Gastrocnemius medialis (tissue), 4 donors: ENCODE measurements around the gene MUC5B. TPM values are rescaled to one million over a fixed set of nuclear protein-coding genes. Genes with fewer than 3 reads are reported as not detected.

ENCODE experiments used
- ATAC-seq, 2 donors: fragments of 150-250 bp; one replicate each; pipeline ENCODE4 v1.9.1; 2016
- DNase-seq, 2 donors: peaks; one replicate each; pipeline ENCODE4 v3.0.0-alpha.2; 2019
- H3K27ac ChIP-seq, 4 donors: fragments of 200-600 bp; sonication (generic); 1 replicate in 1 of 4; 2 replicates in 3 of 4; pipeline ENCODE4 v1.5.1; 2016 to 2018; ENCODE audit warnings: mild to moderate bottlenecking in 2 of 4, moderate library complexity in 1 of 4
- H3K27me3 ChIP-seq, 3 donors: fragments of 200-600 bp; sonication (generic) in 2 of 3; 1 replicate in 1 of 3; 2 replicates in 2 of 3; pipeline versions ENCODE4 v1.5.1 to v1.6.0; 2016 to 2019; ENCODE audit warnings: mild to moderate bottlenecking in 1 of 3, moderate library complexity in 1 of 3
- H3K36me3 ChIP-seq, 2 donors: fragments of 200-600 bp; sonication (generic) in 1 of 2; one replicate each; pipeline ENCODE4 v1.5.1; 2017 to 2018
- H3K4me1 ChIP-seq, 2 donors: fragments of 200-600 bp; sonication (generic) in 1 of 2; one replicate each; pipeline ENCODE4 v1.5.1; 2016 to 2017; ENCODE audit warnings: mild to moderate bottlenecking in 2 of 2
- H3K4me3 ChIP-seq, 4 donors: fragments of 200-600 bp; sonication (generic) in 3 of 4; 1 replicate in 1 of 4; 2 replicates in 3 of 4; pipeline ENCODE4 v1.5.1; 2016 to 2019; ENCODE audit warnings: mild to moderate bottlenecking in 2 of 4
- H3K9me3 ChIP-seq, 3 donors: fragments of 200-600 bp; sonication (generic) in 2 of 3; 1 replicate in 1 of 3; 2 replicates in 2 of 3; pipeline ENCODE4 v1.5.1; 2016 to 2019
- POLR2A ChIP-seq, 2 donors: fragments of 450-650 bp; IDR thresholded peaks; one replicate each; pipeline ENCODE4 v1.6.1; 2017; ENCODE audit warnings: antibody characterized with exemption in 2 of 2, mild to moderate bottlenecking in 2 of 2, moderate library complexity in 2 of 2
- in situ Hi-C, 4 donors: fragments of 200-750 bp; cut with MboI; loops; one replicate each; pipeline versions ENCODE4 v1.15.0 to v1.8.0; 2017; ENCODE audit warnings: low sequenced_read_pairs in 4 of 4
- intact Hi-C: fragments of 100-400 bp; cut with DNase I; formaldehyde crosslinking; loops from one replicate; pipeline ENCODE4 v1.15.1; 2023; ENCODE audit warnings: low total_unique reads
- total RNA-seq, 4 donors: library from RNA; depleted of rRNA; stranded (reverse); fragments of >200 nt; gene quantifications; one replicate each; pipeline versions ENCODE4 v1.1.0 to v1.2.3, GENCODE V29; 2016
- TF ChIP-seq, protein P1 (sequence below), 5 experiments: fragments of 450-650 bp in 3 of 5; fragments of 200-600 bp in 2 of 5; sonication (generic) in 2 of 5; IDR thresholded peaks in 4 of 5; conservative IDR thresholded peaks in 1 of 5; 1 replicate in 4 of 5; 2 replicates in 1 of 5; pipeline ENCODE4 v1.5.1; 2016 to 2019; ENCODE audit warnings: antibody characterized with exemption in 5 of 5, mild to moderate bottlenecking in 3 of 5, moderate library complexity in 3 of 5

Gene MUC5B
- total RNA-seq, 4 donors from 2014 or later: 0.17 TPM; not detected in 3

DNA sequence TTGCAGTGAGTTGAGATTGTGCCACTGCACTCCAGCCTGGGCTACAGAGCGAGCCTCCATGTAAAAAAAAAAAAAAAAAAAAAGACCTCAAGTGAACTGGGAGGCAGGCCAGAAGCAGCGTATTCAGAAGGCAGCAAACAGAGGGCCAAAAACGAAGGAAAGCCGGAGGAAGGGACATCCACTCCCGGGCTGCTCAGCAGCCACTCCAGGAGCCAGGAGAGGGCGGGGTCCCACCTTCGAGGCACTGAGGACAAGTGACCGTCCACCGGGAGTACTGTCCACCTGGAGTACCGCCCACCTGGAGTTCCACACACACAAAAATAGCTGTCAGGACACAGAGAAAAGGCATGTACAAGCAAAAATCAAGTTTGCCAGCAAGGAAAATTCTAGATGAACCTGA lies 81.1 kb downstream of the MUC5B start:
- DNase-seq (peak in 1 of 2 donors; percentile 45), ATAC-seq (no peak)
- H3K36me3 ChIP-seq: peaks cover 0 to 3% of the 10 kb centered on the region in 2 donors
- TF ChIP-seq, protein P1, sequence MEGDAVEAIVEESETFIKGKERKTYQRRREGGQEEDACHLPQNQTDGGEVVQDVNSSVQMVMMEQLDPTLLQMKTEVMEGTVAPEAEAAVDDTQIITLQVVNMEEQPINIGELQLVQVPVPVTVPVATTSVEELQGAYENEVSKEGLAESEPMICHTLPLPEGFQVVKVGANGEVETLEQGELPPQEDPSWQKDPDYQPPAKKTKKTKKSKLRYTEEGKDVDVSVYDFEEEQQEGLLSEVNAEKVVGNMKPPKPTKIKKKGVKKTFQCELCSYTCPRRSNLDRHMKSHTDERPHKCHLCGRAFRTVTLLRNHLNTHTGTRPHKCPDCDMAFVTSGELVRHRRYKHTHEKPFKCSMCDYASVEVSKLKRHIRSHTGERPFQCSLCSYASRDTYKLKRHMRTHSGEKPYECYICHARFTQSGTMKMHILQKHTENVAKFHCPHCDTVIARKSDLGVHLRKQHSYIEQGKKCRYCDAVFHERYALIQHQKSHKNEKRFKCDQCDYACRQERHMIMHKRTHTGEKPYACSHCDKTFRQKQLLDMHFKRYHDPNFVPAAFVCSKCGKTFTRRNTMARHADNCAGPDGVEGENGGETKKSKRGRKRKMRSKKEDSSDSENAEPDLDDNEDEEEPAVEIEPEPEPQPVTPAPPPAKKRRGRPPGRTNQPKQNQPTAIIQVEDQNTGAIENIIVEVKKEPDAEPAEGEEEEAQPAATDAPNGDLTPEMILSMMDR (IDR thresholded peaks at IDR 0.05 in 4 of 5, conservative IDR thresholded peaks at IDR 0.05 in 1 of 5): no peak
- TF ChIP-seq POLR2A (IDR thresholded peaks at IDR 0.05): no peak
- in situ Hi-C loops (loop anchor here in 1 of 4 donors (25.0 kb wide), 1 partner anchor 208 kb away; no protein-coding TSS in a partner anchor), intact Hi-C loops (no loop called here)
- H3K27ac ChIP-seq: peak overlapping the region; percentile 10 to 61 (median 43)
- peaks cover 40 to 59% of the 10 kb centered on the region in 2 donors for H3K4me1 ChIP-seq
- no peak overlapping the region for H3K4me3 ChIP-seq
- no peaks in the 10 kb centered on the region for H3K9me3 ChIP-seq
- H3K27me3 ChIP-seq: no peaks in the 10 kb centered on the region

DNA sequence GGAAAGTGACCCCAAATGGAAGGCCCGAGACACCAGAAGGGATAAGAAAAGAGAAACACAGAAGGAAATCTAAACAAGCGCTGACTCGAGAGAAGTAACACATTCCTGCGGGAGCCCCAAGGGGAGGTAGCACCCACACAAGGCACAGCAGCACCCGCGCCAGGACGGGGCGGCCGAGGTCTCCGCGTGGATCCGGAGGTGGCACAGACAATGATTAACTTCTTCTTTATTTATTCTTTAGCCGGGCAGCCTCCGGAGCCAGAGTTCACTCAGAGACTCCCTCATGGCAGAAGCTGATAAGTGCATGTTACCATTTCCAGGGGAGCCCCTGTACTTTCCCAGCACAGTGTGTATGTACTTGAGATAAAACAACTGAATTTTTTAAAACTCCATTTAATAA lies 81.5 kb downstream of the MUC5B start:
- TF ChIP-seq POLR2A (IDR thresholded peaks at IDR 0.05): no peak
- TF ChIP-seq, protein P1 (IDR thresholded peaks at IDR 0.05 in 4 of 5, conservative IDR thresholded peaks at IDR 0.05 in 1 of 5): no peak
- in situ Hi-C loops (loop anchor here in 1 of 4 donors (25.0 kb wide), 1 partner anchor 208 kb away; no protein-coding TSS in a partner anchor), intact Hi-C loops (no loop called here)
- Histone ChIP-seq H3K4me3 (no peak overlapping the region), H3K9me3 (no peaks in the 10 kb centered on the region), H3K27ac (peak overlapping the region; percentile 10 to 61 (median 43)), H3K27me3 (no peaks in the 10 kb centered on the region), H3K36me3 (peaks cover 0 to 3% of the 10 kb centered on the region in 2 donors), H3K4me1 (peaks cover 38 to 58% of the 10 kb centered on the region in 2 donors)
- DNase-seq (no peak), ATAC-seq (no peak)

DNA sequence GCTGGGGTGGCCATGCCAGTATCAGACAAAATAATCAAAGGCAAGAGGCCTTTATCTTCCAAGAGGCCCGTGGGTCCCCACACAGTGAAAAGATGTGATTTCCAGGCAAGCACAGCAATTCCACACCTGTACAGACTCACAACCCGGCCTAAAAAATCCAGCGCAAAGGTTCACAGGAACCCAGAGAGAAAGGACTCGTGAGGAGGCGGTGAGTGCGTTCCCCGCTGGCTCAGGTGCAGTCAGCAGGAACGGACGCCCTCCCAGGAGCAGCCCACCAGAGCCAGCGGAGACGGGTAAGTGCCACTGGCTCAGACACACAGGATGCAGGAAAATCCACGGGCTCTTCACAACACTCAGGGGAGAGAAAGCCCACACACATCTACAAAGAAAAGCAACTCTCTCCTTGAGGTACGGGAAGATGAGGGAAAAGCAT lies 82.2 kb downstream of the MUC5B start:
- Histone ChIP-seq H3K36me3 (peaks cover 0 to 3% of the 10 kb centered on the region in 2 donors), H3K27me3 (no peaks in the 10 kb centered on the region), H3K9me3 (no peaks in the 10 kb centered on the region), H3K4me1 (peaks cover 31 to 53% of the 10 kb centered on the region in 2 donors), H3K27ac (peak overlapping the region in 1 of 4 donors; percentile 89), H3K4me3 (no peak overlapping the region)
- intact Hi-C loops: no loop called here
- ATAC-seq: no peak
- no peak for TF ChIP-seq POLR2A (IDR thresholded peaks at IDR 0.05)
- TF ChIP-seq, protein P1 (IDR thresholded peaks at IDR 0.05 in 4 of 5, conservative IDR thresholded peaks at IDR 0.05 in 1 of 5): no peak
- in situ Hi-C loops: loop anchor here in 1 of 4 donors (25.0 kb wide), 1 partner anchor 207 kb away; no protein-coding TSS in a partner anchor
- DNase-seq: no peak

DNA sequence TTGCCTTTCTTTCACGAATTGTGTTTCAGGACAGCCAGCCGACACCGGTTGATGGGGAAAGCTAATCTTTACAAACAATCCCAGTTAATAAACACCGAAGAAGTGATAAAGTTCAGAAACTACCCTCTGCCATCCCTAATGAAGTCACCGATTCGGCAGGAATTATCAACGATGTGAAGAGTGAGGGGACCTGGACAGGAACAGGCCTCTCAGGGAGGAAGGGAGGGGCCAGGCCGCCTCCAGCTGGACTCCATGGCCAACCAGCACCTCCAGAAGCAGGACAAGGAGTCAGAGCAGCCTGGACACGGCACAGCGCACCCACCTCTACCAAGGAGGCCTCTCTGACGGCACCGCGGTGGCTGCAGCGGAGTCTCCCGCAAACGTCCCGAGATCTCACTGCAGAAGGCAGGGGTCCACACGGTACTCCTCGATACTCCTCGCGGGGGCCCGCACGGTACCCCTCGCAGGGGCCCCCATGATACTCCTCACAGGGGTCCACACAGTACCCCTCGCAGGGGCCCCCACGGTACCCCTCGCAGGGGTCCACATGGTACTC lies 82.7 kb downstream of the MUC5B start:
- ATAC-seq: no peak
- peaks cover 0 to 3% of the 10 kb centered on the region in 2 donors for H3K36me3 ChIP-seq
- no peak overlapping the region for H3K4me3 ChIP-seq
- no peaks in the 10 kb centered on the region for H3K27me3 ChIP-seq
- in situ Hi-C loops (loop anchor here in 1 of 4 donors (25.0 kb wide), 1 partner anchor 207 kb away; no protein-coding TSS in a partner anchor), intact Hi-C loops (no loop called here)
- H3K9me3 ChIP-seq: no peaks in the 10 kb centered on the region
- DNase-seq: no peak
- peaks cover 31 to 48% of the 10 kb centered on the region in 2 donors for H3K4me1 ChIP-seq
- TF ChIP-seq, protein P1 (IDR thresholded peaks at IDR 0.05 in 4 of 5, conservative IDR thresholded peaks at IDR 0.05 in 1 of 5): no peak
- TF ChIP-seq POLR2A (IDR thresholded peaks at IDR 0.05): no peak
- H3K27ac ChIP-seq: peak overlapping the region in 1 of 4 donors; percentile 89
